K562 treated with DMSO at 1 percent for 48 hours (cell line): ENCODE data around the gene SLC35B3. TPM values are rescaled to one million over a fixed set of nuclear protein-coding genes. Genes with fewer than 3 reads are reported as not detected.

ENCODE experiments used
- total RNA-seq: library from RNA; unstranded; fragments of 300-600 nt; gene quantifications from 2 replicates; pipeline ENCODE4 v1.2.3, GENCODE V29; 2022; ENCODE audit warnings: low replicate concordance; ENCODE audit errors: extremely low read depth

Gene SLC35B3
- total RNA-seq, result not detected in 2 replicates

DNA sequence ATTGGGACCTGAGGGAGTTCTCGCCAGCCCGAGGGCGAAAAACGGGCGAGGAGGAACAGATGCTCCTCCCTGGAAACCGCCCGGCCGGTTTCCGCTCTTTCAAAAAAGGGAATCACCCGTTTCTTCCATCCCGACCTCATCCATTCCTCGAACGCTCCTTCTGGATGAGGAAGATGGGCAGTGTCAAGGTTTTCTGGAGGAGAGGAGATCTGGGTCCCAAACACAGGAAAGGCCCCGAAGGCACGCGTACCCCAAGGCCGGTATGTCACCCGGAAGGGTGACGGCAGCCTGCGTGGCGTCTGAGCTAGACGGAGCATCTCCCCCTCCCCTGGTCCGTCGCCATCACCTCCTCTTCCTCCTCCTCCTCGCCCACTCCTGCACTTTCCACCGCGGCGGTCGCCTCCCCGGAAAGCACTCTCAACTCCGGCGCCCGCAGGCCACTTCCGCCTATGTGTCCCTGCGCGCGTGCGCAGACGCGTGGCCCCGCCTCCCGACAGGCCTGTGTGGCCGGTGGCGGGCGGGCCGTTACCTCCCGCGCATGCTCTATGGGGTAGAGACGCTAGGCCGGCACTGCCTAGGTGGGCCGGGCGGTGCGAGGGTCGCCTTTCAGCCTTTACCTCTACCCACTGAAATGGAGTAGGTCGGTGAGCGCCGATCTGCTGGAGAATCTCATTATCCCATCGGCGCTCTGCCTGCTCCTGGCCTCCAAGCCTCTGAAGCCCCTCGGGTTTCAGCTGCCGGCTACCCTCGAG, at the start of gene SLC35B3:
SLC35B3 (minus strand) TSS at position 453 of the 752 bp plus-strand sequence.

